Smooth muscle cell (in vitro differentiated cells): ENCODE data around the gene FOLR2. TPM values are rescaled to one million over a fixed set of nuclear protein-coding genes. Genes with fewer than 3 reads are reported as not detected.

Experiments
- DNase-seq: peaks from one replicate; lab custom pipeline; 2025; ENCODE audit not compliant: unreplicated experiment; lab: John Stamatoyannopoulos, UW
- H2AFZ ChIP-seq: fragments of 200-600 bp; sonication (generic); 2 replicates; pipeline ENCODE4 v1.6.0; 2016; ENCODE audit warnings: antibody characterized with exemption, low read depth, mild to moderate bottlenecking
- H3F3A ChIP-seq: fragments of 200-600 bp; sonication (generic); 2 replicates; pipeline ENCODE4 v1.6.0; 2017; ENCODE audit warnings: antibody characterized with exemption, low read depth
- H3K27ac ChIP-seq: fragments of 200-600 bp; sonication (generic); 2 replicates; pipeline ENCODE4 v1.5.1; 2016; ENCODE audit warnings: low read depth, mild to moderate bottlenecking
- H3K27me3 ChIP-seq: fragments of 200-600 bp; sonication (generic); 2 replicates; pipeline ENCODE4 v1.6.1; 2016; ENCODE audit warnings: low read depth, mild to moderate bottlenecking
- H3K36me3 ChIP-seq: fragments of 200-600 bp; sonication (generic); 2 replicates; pipeline ENCODE4 v1.5.1; 2016; ENCODE audit warnings: low read depth
- H3K4me1 ChIP-seq: fragments of 200-600 bp; sonication (generic); 2 replicates; pipeline ENCODE4 v1.5.1; 2016; ENCODE audit warnings: low read depth
- H3K4me2 ChIP-seq: fragments of 200-600 bp; sonication (generic); 2 replicates; pipeline ENCODE4 v1.6.0; 2016; ENCODE audit warnings: mild to moderate bottlenecking
- H3K4me3 ChIP-seq: fragments of 200-600 bp; sonication (generic); 2 replicates; pipeline ENCODE4 v1.5.1; 2016; ENCODE audit warnings: mild to moderate bottlenecking
- H3K79me2 ChIP-seq: fragments of 200-600 bp; sonication (generic); 2 replicates; pipeline ENCODE4 v1.6.0; 2016; ENCODE audit warnings: low read depth, mild to moderate bottlenecking
- H3K9ac ChIP-seq: fragments of 200-600 bp; sonication (generic); 2 replicates; pipeline ENCODE4 v1.6.0; 2016; ENCODE audit warnings: low read depth
- H3K9me3 ChIP-seq: fragments of 200-600 bp; sonication (generic); replicated peaks from 2 replicates; pipeline ENCODE4 v1.5.1; 2016; ENCODE audit warnings: low read depth
- H4K20me1 ChIP-seq: fragments of 200-600 bp; sonication (generic); 2 replicates; pipeline ENCODE4 v1.6.0; 2016; ENCODE audit warnings: low read depth
- CTCF ChIP-seq: fragments of 200-600 bp; sonication (generic); IDR thresholded peaks from 2 replicates; pipeline ENCODE4 v1.5.1; 2017; ENCODE audit warnings: borderline replicate concordance, mild to moderate bottlenecking, antibody characterized with exemption; ENCODE audit not compliant: insufficient read depth, poor library complexity, severe bottlenecking
- WGBS: methylation state at CpG from one replicate; pipeline ENCODE4 v1.1.7; 2016; ENCODE audit warnings: low lambda C conversion rate; 5-methylcytosine and 5-hydroxymethylcytosine counted together
- polyA plus RNA-seq: library from polyadenylated mRNA; unstranded; fragments of >200 nt; fragmentation: Nextera tagmentation; extraction: Ambion mirVana; gene quantifications from 2 replicates; pipeline ENCODE4 v1.2.1, GENCODE V29; 2016
- total RNA-seq: library from RNA; depleted of rRNA; stranded (reverse); fragments of >200 nt; gene quantifications from 2 replicates; pipeline ENCODE4 v1.2.3, GENCODE V29; 2014

FOLR2 gene
- total and polyA plus RNA-seq, 2 experiments from 2014 or later = not detected

- no peak for DNase-seq
- Histone ChIP-seq H3K9ac (no peak overlapping the region), H3K27ac (no peak overlapping the region)
These were observed 26.9 kb upstream of the FOLR2 start for GRCh38 chr11:72189455-72190250.

GRCh38 chr11:72190631-72191071, 25.9 kb upstream of the FOLR2 start:
- Histone ChIP-seq H3K27me3 (no peaks in the 10 kb centered on the region), H3F3A (no peaks in the 10 kb centered on the region), H3K79me2 (no peaks in the 10 kb centered on the region), H3K36me3 (no peaks in the 10 kb centered on the region), H2AFZ (no peak overlapping the region), H4K20me1 (no peaks in the 10 kb centered on the region), H3K4me1 (peaks cover 10% of the 10 kb centered on the region), H3K27ac (no peak overlapping the region), H3K9ac (no peak overlapping the region), H3K9me3 (no peaks in the 10 kb centered on the region), H3K4me3 (no peak overlapping the region), H3K4me2 (no peak overlapping the region)
- DNase-seq = no peak
- WGBS = 90% methylated on average over 5 of the region's 5 CpGs
- TF ChIP-seq CTCF = no peak

More at GRCh38 chr11:72189455-72190250, 26.9 kb upstream of the FOLR2 start:
- no peak for TF ChIP-seq CTCF
- no peaks in the 10 kb centered on the region for H4K20me1 ChIP-seq
- no peaks in the 10 kb centered on the region for H3K79me2 ChIP-seq
- no peaks in the 10 kb centered on the region for H3K36me3 ChIP-seq
- H3K4me2 ChIP-seq = no peak overlapping the region
- H3K4me3 ChIP-seq = no peak overlapping the region
- no peaks in the 10 kb centered on the region for H3F3A ChIP-seq
- no peaks in the 10 kb centered on the region for H3K27me3 ChIP-seq
- H2AFZ ChIP-seq = no peak overlapping the region
- no peaks in the 10 kb centered on the region for H3K9me3 ChIP-seq
- WGBS = 60% methylated on average over 3 of the region's 3 CpGs
- H3K4me1 ChIP-seq = peaks cover 10% of the 10 kb centered on the region

GRCh38 chr11:72191961-72192381, 24.6 kb upstream of the FOLR2 start, which contains the start of gene FOLR1:
Gene FOLR1 (plus strand): TSS chr11:72192140. CDS start chr11:72192174, 34 bp downstream.
- no peak within 1 kb of the TSS for H3K4me3 ChIP-seq
- H3K36me3 ChIP-seq = no peaks in the 10 kb centered on the region
- H3K4me2 ChIP-seq = peak within 1 kb of the TSS; percentile 14
- H4K20me1 ChIP-seq = no peaks in the 10 kb centered on the region
- TF ChIP-seq CTCF = no peak
- no peaks in the 10 kb centered on the region for H3K27me3 ChIP-seq
- WGBS = 28% methylated on average over 5 of the region's 5 CpGs
- H3K9me3 ChIP-seq = no peaks in the 10 kb centered on the region
- peaks cover 10% of the 10 kb centered on the region for H3K4me1 ChIP-seq
- no peak within 1 kb of the TSS for H3K9ac ChIP-seq
- H3K27ac ChIP-seq = peak within 1 kb of the TSS; percentile 23
- no peak for DNase-seq
- no peaks in the 10 kb centered on the region for H3K79me2 ChIP-seq
- H3F3A ChIP-seq = no peaks in the 10 kb centered on the region
- H2AFZ ChIP-seq = no peak within 1 kb of the TSS
